Occipital lobe (tissue), 1 donor: ENCODE measurements around the gene AP3B2. TPM values are rescaled to one million over a fixed set of nuclear protein-coding genes. Genes with fewer than 3 reads are reported as not detected.

ENCODE experiments used
- total RNA-seq: library from RNA; depleted of rRNA; stranded (reverse); fragments of >200 nt; gene quantifications from one replicate; pipeline ENCODE4 v1.2.3, GENCODE V29; 2014

AP3B2 gene
- total RNA-seq, 1 donor from 2014 or later: 52.9 TPM

Other genes starting within 250 kb of the AP3B2 start
- gene RPS17, start 169.4 kb downstream of the AP3B2 start, total RNA-seq: 1,719 TPM
- gene CPEB1, start 62.5 kb downstream of the AP3B2 start, total RNA-seq: 2.8 TPM
- gene FSD2, start 96.2 kb upstream of the AP3B2 start, total RNA-seq: 0.16 TPM
- gene WHAMM, start 99.8 kb upstream of the AP3B2 start, total RNA-seq: 4.5 TPM
- 76.7 TPM for gene HOMER2, start 242.8 kb upstream of the AP3B2 start, total RNA-seq